HG03159 (cell line): Measurements from ENCODE around the gene ARFRP1.

Experiments
- ATAC-seq: cut with Tn5 transposase; IDR thresholded peaks from one replicate; pipeline ENCODE4 v1.9.1; 2021; ENCODE audit warnings: mild to moderate bottlenecking, moderate library complexity; ENCODE audit not compliant: unreplicated experiment

Gene ARFRP1

DNA sequence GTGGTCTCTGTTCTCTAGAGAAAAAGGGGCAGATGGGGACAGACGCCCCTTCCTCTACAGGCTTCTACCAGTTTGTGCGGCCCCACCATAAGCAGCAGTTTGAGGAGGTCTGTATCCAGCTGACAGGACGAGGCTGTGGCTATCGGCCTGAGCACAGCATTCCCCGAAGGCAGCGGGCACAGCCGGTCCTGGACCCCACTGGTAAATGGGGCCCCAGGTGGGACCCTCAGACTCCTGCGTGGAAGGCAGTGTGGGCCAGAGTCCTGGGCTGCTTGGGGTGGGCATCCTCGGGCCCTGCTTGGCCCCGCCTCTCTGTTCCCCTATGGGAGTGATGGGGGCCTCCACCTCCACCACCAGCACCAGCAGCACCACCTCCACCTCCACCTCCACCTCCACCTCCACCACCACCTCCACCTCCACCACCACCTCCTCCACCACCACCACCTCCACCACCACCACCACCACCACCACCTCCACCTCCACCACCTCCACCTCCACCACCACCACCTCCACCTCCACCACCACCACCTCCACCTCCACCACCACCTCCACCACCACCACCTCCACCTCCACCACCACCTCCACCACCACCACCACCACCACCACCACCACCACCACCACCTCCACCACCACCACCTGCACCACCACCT lies 14.6 kb downstream of the ARFRP1 start:
- no peak for ATAC-seq

DNA sequence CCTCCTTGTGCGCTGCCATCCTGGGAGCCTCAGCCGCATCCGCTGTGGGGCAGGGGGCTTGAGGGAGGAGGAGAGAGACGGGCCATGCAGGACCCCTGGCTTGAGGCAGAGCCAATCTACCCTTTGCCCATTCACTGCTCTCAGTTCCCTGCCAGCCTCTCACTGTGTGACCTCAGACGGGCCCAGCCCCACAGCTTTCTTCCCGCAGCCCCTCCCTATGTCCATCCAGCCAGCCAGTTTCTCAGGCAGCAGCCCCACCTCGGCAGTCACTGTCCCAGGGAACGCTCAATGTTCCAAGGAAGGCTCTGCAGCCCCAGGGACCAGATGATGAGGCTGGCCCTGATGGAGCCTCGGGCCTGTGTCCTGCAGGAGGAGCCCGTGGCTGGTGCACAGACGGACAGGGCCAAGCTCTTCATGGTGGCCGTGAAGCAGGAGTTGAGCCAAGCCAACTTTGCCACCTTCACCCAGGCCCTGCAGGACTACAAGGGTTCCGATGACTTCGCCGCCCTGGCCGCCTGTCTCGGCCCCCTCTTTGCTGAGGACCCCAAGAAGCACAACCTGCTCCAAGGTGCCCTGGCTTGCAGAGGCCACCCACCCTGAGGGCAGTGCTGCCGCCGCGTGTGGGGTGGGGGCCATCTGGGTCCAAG lies 15.2 kb downstream of the ARFRP1 start:
- no peak for ATAC-seq

DNA sequence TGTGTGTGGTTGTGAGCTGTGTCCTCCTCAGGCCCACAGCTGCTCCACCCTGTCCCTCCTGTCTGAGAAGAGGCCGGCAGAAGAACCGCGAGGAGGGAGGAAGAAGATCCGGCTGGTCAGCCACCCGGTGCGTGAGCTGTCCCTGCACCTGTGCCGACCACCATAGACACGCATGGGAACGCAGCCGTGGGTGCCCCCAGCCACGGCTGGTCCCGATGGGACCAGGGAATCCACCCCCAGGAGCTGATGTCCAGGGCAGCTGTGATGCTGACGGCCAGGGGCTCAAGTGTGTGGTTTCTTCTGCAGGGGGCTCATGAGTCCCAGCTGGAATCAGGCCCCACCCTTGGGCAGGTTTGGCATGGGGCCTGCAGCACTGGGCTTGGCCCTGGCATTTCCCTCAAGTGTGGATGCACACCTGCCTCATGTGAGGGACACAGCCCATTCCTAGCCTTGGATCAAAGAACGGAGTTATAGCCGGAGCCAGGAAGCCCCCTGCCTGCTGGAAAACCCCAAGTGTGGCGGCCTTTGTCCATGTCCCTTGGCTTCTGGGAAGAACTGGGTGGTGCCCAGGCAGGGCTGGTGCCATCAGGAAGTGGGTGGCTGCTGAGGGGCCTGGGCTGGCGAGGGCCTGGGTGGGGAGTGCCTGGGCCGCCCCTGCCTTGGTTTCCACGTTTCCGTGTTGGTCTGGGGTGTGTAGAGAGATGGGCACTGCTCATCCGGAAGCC lies 15.9 kb downstream of the ARFRP1 start:
- ATAC-seq: no peak

DNA sequence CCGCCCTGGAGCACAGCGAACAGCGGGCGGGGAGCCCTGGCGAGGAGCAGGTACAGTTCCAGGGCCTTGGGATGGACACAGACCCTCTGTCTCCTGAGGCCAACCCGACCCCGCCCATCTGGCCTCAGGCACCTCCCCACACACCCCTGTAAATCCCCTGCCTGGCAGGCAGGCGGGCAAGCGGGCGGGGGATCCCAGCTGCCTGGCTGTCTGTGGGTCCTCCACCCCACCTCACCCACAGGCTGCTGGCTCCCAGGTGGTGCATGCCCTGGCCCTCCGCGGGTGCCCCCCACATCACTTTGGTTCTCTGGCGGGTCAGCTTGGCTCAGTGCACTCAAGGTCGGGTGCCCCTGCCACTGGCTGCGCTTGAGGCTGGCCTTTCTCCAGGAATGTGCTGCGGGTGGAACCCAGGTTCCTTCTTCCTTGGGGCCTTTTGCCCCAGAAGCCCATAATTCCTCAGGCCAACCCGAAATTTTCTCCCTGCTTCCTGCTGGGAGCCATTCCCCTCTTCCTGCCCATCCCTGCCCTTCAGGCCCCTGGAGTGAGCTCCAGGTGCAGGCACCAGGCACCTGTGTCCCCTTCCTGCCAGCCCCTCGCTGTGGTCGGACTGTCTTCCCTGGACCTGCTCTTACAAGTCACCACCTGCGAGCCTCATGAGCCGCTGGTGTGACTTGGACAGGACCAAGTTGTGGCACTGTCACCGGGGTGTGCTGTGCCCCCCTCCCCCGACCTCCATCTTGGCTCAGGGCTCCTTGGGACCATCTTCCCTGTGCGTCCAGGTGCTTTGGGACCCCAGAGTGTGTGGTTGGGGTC lies 16.7 kb downstream of the ARFRP1 start:
- no peak for ATAC-seq

DNA sequence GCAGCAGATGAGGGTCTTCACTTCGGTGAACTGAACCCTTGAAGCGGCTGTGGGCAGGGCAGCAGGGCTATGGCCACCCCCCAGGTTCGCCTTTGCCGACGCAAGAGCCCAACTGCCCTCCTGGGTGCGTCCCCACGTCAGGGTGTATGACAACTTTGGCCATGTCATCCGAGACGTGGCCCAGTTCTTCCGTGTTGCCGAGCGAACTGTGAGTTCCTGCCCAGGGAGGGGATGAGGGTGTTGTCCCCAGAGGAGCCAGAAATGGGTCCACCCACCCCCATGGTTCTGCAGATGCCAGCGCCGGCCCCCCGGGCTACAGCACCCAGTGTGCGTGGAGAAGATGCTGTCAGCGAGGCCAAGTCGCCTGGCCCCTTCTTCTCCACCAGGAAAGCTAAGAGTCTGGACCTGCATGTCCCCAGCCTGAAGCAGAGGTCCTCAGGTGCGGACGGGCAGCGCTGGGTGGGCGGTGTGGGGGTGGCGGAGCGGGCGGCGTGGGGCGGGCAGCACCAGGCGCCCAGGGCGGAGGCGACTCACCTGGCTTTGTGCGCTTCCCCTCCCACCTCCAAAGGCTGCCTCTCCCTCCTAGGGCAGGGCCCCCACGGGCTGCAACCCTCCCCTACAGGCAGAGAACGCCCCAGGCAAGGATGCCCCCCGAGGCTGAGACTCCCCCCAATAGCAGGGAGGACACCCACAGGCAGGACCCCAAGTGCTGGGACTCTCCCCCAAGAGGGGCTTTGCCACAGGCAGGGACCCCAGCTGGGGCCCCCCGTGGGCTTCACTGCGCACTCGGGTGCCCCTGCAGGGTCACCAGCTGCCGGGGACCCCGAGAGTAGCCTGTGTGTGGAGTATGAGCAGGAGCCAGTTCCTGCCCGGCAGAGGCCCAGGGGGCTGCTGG lies 17.5 kb downstream of the ARFRP1 start:
- ATAC-seq: no peak

DNA sequence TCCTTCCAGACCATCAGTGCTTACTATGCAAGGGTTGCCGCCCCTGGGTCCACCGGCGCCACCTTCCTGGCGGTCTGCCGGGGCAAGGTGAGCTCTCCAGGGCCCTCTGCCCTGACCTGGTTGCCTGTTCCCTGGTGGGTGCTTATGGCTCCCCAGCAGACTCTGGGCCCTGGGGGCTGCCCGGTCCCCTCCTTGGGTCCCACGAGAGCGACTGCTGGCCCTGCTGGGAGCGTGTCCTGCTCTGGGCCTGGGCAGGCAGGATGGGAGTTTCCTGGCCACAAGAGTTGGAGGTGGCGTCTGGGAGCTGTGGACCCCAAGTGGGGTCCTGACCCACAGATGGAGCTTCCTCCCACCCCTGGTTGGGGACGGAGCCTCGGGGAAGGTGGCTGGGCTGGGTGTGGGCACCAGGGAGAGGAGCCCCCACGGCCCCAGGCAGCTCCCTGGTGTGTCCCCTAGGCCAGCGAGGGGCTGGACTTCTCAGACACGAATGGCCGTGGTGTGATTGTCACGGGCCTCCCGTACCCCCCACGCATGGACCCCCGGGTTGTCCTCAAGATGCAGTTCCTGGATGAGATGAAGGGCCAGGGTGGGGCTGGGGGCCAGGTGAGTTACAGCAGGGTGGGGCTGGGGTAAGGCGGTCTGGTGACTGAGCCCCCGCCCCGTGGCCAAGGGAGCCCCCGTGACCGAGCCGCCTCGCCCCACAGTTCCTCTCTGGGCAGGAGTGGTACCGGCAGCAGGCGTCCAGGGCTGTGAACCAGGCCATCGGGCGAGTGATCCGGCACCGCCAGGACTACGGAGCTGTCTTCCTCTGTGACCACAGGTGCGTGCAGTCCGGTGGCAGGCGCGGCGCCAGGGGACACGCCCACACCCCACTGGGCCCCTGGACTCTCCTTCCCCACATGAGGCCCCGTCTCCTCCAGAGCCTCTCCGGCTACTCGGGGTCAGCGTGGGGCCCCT lies 18.5 kb downstream of the ARFRP1 start:
- no peak for ATAC-seq

DNA sequence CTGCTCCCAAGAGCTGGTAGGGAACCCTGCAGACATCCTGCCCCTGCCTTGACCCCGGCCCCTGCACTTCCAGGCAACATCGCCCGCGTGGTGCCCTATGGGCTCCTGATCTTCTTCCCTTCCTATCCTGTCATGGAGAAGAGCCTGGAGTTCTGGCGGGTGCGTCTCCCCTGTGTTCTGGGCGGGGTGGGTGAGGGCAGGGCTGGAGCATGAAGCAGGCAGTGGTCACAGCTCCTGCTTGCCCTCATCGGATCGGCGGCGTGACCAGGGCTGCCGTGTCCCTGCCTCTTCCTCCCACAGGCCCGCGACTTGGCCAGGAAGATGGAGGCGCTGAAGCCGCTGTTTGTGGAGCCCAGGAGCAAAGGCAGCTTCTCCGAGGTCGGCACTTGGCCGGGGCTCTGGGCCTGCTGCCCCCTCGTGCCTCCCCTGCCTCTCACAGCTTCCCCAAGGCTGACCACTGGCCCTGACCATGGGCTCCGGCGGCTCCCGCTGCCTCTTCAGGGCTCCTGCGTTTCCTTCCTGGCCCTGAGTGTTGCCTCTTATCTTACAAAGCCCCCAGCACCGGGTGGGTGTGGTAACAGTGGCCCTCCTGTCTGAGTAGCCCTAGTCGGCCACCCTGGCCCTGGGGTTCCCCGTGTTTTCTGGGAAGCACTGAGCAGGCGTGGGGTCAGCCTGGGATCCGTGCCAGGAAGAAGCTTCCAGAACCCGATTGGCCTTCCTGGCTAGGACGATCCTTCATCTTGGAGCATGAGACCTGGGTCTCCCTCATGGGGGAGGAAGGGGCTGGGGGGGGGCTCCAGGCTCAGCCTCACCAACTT lies 19.3 kb downstream of the ARFRP1 start:
- no peak for ATAC-seq

DNA sequence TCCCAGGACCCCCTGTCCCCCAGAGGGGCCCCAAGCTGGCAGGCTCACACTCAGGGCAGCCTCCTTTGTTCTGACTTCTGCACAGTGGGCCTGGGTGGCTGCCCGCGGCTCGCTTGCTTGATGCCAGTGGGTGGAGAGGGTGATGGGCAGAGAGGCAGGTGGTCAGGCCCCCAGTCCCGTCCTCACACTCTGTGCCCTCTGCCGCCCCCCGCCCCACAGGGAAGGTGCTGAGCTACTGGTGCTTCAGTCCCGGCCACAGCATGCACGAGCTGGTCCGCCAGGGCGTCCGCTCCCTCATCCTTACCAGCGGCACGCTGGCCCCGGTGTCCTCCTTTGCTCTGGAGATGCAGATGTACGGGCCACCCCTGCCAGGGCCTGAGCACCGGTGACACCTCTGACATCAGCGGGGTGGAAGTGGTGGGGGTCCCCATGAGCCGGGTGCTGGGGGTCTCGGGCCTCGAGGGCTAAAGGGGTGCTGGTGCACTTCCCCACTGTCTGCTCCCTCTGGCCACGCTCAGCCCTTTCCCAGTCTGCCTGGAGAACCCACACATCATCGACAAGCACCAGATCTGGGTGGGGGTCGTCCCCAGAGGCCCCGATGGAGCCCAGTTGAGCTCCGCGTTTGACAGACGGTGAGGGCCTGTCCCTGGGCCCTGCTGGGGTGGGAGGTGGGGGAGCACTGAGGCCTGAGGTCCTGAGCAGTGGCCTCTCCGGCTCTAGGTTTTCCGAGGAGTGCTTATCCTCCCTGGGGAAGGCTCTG lies 20.2 kb downstream of the ARFRP1 start:
- no peak for ATAC-seq

DNA sequence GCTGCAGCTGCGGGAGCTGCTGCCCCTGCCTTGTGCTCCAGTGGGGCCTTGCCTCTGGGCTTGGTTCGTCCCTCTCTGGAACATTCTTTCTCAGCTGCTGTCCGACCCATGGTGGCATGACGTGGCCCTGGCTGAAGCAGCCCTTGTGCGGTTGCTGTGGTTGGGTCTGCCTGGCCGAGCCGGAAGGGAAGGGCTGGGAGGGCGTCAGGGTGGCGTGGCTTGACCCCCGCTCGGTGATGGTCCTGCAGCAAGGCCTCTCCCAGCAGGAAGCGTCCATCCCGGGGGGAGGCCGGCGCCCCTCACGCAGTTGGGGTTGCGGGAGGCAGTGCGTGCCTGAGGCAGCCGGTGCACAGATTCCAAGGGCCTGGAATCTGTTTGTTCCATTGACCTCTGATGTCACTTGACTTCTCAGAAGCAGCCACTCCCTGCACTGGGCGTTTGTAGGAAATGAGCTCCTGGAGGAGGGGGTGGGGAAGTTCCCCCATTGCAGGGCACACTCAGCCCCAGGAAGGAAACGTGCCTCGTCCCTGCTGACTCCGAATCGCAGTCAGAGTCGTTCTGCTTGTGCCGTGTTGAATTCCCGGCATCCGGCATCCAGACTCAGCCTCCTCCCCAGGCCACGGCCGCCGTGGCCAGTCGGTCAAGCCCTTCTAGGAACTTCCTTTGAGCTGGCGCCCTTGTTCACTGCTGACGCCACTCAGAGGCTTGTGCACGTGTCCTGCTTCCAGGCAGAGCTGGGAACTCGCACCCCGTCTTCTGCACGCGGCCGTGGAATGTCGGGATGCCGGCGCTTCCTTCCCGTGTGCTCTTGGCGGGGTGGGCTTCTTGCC lies 21.1 kb downstream of the ARFRP1 start:
- no peak for ATAC-seq

DNA sequence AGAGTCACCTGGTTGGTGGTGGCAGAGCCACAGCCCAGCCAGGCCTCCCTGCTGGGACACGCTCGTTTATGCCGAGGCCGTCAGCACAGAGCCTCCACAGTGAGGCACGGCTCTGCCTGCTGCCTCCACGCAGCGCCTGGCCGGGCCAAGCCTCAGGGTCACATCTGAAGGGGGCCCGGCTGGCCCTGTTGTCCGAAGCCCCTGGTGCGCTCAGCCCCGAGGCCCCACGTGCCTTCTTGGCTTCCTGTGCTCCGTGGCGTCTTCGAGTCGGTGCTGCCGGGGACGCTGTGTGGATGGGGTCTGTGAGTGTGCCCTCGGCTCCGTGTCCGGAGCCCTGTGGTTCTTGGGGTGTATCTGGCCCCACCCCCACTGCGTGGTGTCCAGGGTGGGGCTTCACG lies 21.7 kb downstream of the ARFRP1 start:
- no peak for ATAC-seq

DNA sequence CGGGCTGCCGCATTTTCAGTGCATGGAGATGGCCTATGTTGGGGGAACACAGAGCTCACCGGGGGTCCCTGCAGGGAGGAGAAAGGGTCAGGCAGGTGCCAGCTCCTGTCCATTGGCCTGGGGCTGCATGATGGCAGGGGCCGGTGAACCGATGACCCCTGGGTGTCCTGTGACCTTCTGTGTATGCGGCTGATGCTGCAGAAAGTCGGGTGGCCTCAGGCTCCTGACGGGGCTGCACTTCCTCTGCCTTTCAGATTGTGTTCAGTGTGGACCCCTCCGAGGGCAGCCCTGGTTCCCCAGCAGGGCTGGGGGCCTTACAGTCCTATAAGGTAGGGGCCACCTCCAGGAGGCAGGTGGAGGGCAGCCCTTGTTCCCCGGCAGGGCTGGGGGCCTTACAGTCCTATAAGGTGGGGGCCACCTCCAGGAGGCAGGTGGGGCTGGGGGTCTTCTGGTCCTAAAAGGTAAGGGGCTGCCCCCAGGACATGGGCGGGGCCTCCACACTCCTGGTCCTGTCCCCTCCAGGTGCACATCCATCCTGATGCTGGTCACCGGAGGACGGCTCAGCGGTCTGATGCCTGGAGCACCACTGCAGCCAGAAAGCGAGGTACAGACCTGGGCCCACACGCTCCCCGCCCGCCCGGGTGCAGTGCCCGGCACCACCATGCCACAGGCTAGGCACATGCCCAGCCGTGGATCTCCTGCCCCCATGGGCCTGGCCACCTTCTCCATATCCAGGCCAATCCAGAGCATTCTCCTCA lies 22.3 kb downstream of the ARFRP1 start:
- ATAC-seq: no peak

DNA sequence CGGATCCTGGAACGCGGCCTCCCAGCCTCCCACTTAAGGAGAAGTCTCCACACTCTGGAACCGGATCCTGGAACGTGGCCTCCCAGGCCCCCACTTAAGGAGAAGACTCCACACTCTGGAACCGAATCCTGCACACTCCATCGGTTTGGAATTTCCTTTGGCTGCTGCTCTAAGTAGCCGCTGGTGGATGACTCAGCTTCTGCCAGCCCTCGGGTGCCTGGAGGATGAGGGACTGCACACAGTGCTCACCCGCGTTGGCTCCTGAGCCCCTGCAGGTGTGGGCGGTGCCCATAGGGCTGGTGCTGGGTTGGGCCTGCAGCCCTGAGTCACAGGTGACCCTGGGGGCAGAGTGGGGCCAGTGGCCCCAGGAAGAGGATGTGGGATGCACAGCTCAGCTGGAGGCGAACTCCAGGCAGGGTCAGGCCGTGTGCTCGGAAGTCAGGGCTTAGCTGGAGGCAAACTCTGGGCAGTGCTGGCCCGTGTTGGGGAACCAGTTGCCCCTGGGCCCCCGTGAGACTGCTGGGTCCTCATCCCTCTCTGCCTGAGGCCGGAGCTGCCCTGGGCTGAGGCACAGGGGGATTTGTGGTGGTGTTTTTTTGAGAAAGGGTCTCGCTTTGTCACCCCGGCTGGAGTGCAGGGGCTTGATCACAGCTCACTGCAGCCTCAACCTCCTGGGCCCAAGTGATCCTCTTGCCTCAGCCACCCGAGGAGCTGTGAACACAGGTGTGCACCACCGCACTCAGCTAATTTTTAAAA lies 25.2 kb downstream of the ARFRP1 start:
- no peak for ATAC-seq

DNA sequence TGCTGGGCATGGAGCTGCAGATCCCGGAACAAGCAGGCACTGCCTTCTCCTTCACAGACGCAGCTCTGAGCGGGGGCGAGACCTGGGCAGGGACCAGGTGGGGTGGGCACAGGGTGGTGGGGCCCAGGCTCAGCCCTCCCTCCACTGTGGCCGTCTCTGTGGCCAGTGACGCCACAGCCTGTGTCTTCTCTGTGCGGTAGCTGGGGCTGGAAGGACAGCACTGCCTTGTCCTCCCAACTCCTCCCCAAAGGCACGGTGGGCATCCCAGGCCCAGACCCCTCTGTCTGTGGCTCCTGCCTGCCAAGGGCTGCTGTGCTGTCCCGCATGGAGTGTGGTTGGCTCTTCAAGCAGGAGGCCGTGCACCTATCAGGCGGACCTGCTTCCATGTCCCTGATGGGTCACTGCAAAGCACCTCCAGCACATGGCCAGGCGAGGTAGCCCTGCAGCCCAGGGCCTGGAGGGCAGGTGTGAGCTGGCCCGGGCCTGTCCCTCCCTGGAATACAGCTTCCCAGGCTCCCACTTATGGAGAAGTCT lies 26.1 kb downstream of the ARFRP1 start:
- ATAC-seq: no peak

DNA sequence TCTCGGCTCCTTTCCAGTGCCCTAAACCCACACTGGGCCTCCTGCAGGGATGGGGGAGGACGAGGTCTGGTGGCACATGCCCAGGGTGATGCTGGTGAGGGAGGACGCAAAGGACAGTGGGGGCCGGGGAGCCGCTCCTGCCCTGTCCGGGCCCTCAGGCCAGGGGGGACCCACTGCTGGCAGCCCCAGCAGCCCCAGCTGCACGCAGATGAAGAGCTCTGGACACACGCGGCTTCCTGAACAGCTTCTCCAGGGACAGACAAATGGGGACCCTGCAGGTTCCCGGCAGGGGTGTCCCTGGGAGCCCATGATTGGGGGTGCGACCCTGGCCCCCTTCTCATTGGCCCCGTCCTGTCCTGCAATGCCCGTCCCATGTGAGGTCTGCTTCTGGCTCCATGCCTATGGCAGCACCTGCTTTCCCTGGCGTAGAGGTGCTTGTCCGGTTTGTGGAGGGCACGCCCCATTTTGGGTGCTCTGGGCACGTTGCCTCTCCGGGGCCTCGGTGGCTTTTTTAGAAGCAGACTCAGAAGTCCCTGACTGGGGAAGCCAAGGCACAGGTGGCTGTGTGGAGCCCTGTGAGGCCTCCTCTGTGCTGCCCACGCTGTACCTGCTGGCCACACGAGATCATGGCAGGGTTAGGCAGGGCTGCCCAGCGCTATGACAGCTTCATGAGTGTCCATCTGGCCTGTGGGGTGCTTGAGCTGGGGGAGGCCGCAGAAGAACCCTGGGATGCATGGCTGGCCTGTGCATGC lies 26.7 kb downstream of the ARFRP1 start:
- no peak for ATAC-seq
